RWPE1 (cell line): ENCODE measurements around the gene SAE1.

Source experiments
- CTCF ChIA-PET: fragments of 350-600 bp; sonication (Branson Sonifier 250); formaldehyde crosslinking; extraction: SDS; loops from one replicate; lab custom pipeline; 2021; lab: Yijun Ruan, JAX
- POLR2A ChIA-PET: fragments of 400-600 bp; formaldehyde crosslinking; extraction: SDS; loops from one replicate; lab custom pipeline; 2020; ENCODE audit warnings: antibody characterized with exemption; ENCODE audit not compliant: low non-redundant PET; lab: Yijun Ruan, JAX
- DNase-seq: peaks from one replicate; pipeline ENCODE4 v3.0.0; 2012; ENCODE audit warnings: low spot score
- H3K27ac ChIP-seq: fragments of 450-650 bp; 2 replicates; pipeline ENCODE4 v1.5.1; 2017
- CTCF ChIP-seq: fragments of 450-650 bp; conservative IDR thresholded peaks from 2 replicates; pipeline ENCODE4 v1.5.1; 2017; ENCODE audit warnings: low read depth, mild to moderate bottlenecking

The SAE1 gene

GRCh38 chr19:47188507-47189033 lies 57.9 kb downstream of the SAE1 start:
- no peak for TF ChIP-seq CTCF
- DNase-seq: no peak
- H3K27ac ChIP-seq: peak overlapping the region; percentile 54
- ChIA-PET CTCF (no interaction called here), POLR2A (interaction anchor here (0.5 kb wide), 1 partner anchor 74 kb away, joined by 3 read pairs; no protein-coding TSS in a partner anchor)

- H3K27ac ChIP-seq: peak overlapping the region; percentile 62
- CTCF ChIA-PET: interaction anchor here (0.7 to 1.1 kb wide), 2 partner anchors 20 to 28 kb away, joined by 5 read pairs; no protein-coding TSS in a partner anchor
- POLR2A ChIA-PET: no interaction called here
- TF ChIP-seq CTCF: no peak
- DNase-seq: peak; percentile 14
These were observed 59.6 kb downstream of the SAE1 start for GRCh38 chr19:47190167-47190727.

- ChIA-PET CTCF (interaction anchor here (0.6 kb wide), 1 partner anchor 196 kb away, joined by 3 read pairs; no protein-coding TSS in a partner anchor), POLR2A (no interaction called here)
- H3K27ac ChIP-seq: no peak overlapping the region
- no peak for DNase-seq
- no peak for TF ChIP-seq CTCF
These were observed 64.8 kb downstream of the SAE1 start for GRCh38 chr19:47195434-47195833.

- POLR2A ChIA-PET: no interaction called here
- no peak for DNase-seq
- no peak for TF ChIP-seq CTCF
- H3K27ac ChIP-seq: no peak overlapping the region; the same call in 1 of the 2 replicates
- CTCF ChIA-PET: interaction anchor here (0.7 kb wide), 2 partner anchors 112 to 267 kb away, joined by 3 to 5 read pairs; no protein-coding TSS in a partner anchor
These were observed 66.5 kb downstream of the SAE1 start for GRCh38 chr19:47197141-47197540.

- TF ChIP-seq CTCF: no peak
- POLR2A ChIA-PET: no interaction called here
- H3K27ac ChIP-seq: no peak overlapping the region
- CTCF ChIA-PET: interaction anchor here (0.6 kb wide), 1 partner anchor 11 kb away, joined by 3 read pairs; no protein-coding TSS in a partner anchor
- DNase-seq: no peak
These were observed 69.9 kb downstream of the SAE1 start for GRCh38 chr19:47200530-47200929.

- POLR2A ChIA-PET: no interaction called here
These were observed 72.6 kb downstream of the SAE1 start for GRCh38 chr19:47203254-47203653.

More at GRCh38 chr19:47203254-47203653, 72.6 kb downstream of the SAE1 start:
- no peak overlapping the region for H3K27ac ChIP-seq
- TF ChIP-seq CTCF: no peak
- CTCF ChIA-PET: no interaction called here
- no peak for DNase-seq
